ENCODE measurements around the gene ALDH3A1.

Gene ALDH3A1

GRCh38 chr17:19703828-19704613 lies 44.1 kb downstream of the ALDH3A1 start:
- DNase-seq = no peak
- H3K36me3 Mint-ChIP-seq = no peaks in the 10 kb centered on the region
- CTCF ChIA-PET = no interaction called here
- peaks cover 3% of the 10 kb centered on the region for H3K27me3 Mint-ChIP-seq
- no peak overlapping the region for H3K4me3 Mint-ChIP-seq
- H3K27ac Mint-ChIP-seq = no peak overlapping the region
- no peaks in the 10 kb centered on the region for H3K4me1 Mint-ChIP-seq
- no peaks in the 10 kb centered on the region for H3K9me3 Mint-ChIP-seq

- no peaks in the 10 kb centered on the region for H3K9me3 Mint-ChIP-seq
- no peaks in the 10 kb centered on the region for H3K36me3 Mint-ChIP-seq
- no peak overlapping the region for H3K4me3 Mint-ChIP-seq
- no peak for DNase-seq
- H3K4me1 Mint-ChIP-seq = no peaks in the 10 kb centered on the region
- H3K27me3 Mint-ChIP-seq = peaks cover 3% of the 10 kb centered on the region
- CTCF ChIA-PET = no interaction called here
- no peak overlapping the region for H3K27ac Mint-ChIP-seq
Measured at GRCh38 chr17:19703106-19703827, 44.8 kb downstream of the ALDH3A1 start.

GRCh38 chr17:19702217-19702641 lies 45.9 kb downstream of the ALDH3A1 start:
- CTCF ChIA-PET = no interaction called here
- Mint-ChIP-seq H3K36me3 (no peaks in the 10 kb centered on the region), H3K4me3 (no peak overlapping the region), H3K27me3 (no peaks in the 10 kb centered on the region), H3K4me1 (no peaks in the 10 kb centered on the region), H3K27ac (no peak overlapping the region), H3K9me3 (no peaks in the 10 kb centered on the region)
- no peak for DNase-seq
